Suprapubic skin (tissue), 4 donors: Measurements from ENCODE around the gene ACSS1. TPM values are rescaled to one million over a fixed set of nuclear protein-coding genes. Genes with fewer than 3 reads are reported as not detected.

ENCODE experiments used
- DNase-seq, 2 donors: peaks; one replicate each; pipeline ENCODE4 v3.0.0-alpha.2; 2019; ENCODE audit warnings: low spot score in 2 of 2
- H3K27ac ChIP-seq: fragments of 200-600 bp; sonication (generic); one replicate; pipeline ENCODE4 v1.5.1; 2019
- H3K27me3 ChIP-seq: fragments of 200-600 bp; sonication (generic); one replicate; pipeline ENCODE4 v1.5.1; 2019
- H3K36me3 ChIP-seq: fragments of 200-600 bp; sonication (generic); one replicate; pipeline ENCODE4 v1.5.1; 2019
- H3K4me1 ChIP-seq: fragments of 200-600 bp; sonication (generic); one replicate; pipeline ENCODE4 v1.5.1; 2019
- H3K4me3 ChIP-seq: fragments of 200-600 bp; sonication (generic); one replicate; pipeline ENCODE4 v1.5.1; 2019; ENCODE audit warnings: mild to moderate bottlenecking
- H3K9me3 ChIP-seq: fragments of 200-600 bp; sonication (generic); one replicate; pipeline ENCODE4 v1.5.1; 2019
- CTCF ChIP-seq, 2 donors: fragments of 200-600 bp in 1 of 2; fragments of 450-650 bp in 1 of 2; sonication (generic) in 1 of 2; IDR thresholded peaks; one replicate each; pipeline ENCODE4 v1.5.1; 2016 to 2019; ENCODE audit warnings: antibody characterized with exemption in 2 of 2, mild to moderate bottlenecking in 1 of 2, moderate library complexity in 1 of 2
- EP300 ChIP-seq: sonication (generic); formaldehyde crosslinking; IDR thresholded peaks from one replicate; pipeline ENCODE4 v1.6.1; 2017; ENCODE audit warnings: antibody characterized with exemption
- POLR2A ChIP-seq, 2 donors: fragments of 450-650 bp; IDR thresholded peaks; one replicate each; pipeline ENCODE4 v1.6.1; 2017; ENCODE audit warnings: antibody characterized with exemption in 2 of 2, mild to moderate bottlenecking in 2 of 2, moderate library complexity in 2 of 2
- POLR2AphosphoS5 ChIP-seq, 3 donors: sonication (generic); formaldehyde crosslinking; IDR thresholded peaks; one replicate each; pipeline ENCODE4 v1.6.1; 2017; ENCODE audit warnings: antibody characterized with exemption in 3 of 3
- WGBS: methylation state at CpG from one replicate; pipeline ENCODE4 v1.1.5; 2018; 5-methylcytosine and 5-hydroxymethylcytosine counted together
- total RNA-seq, 4 donors: library from RNA; depleted of rRNA; stranded (reverse); fragments of >200 nt; gene quantifications; one replicate each; pipeline ENCODE4 v1.1.0, GENCODE V29; 2016

ACSS1 gene
- total RNA-seq, 4 donors from 2014 or later = 29.0 to 80.0 (median 47.6) TPM

GRCh38 chr20:25033265-25033923 is 24.5 kb downstream of the ACSS1 start:
- H3K36me3 ChIP-seq = peaks cover 7% of the 10 kb centered on the region
- peaks cover 56% of the 10 kb centered on the region for H3K4me1 ChIP-seq
- 45% methylated on average over 6 of the region's 6 CpGs for WGBS
- DNase-seq = no peak
- H3K27ac ChIP-seq = peak overlapping the region; percentile 71
- H3K9me3 ChIP-seq = no peaks in the 10 kb centered on the region
- no peak overlapping the region for H3K4me3 ChIP-seq
- TF ChIP-seq CTCF (IDR thresholded peaks at IDR 0.05) (no peak), POLR2AphosphoS5 (IDR thresholded peaks at IDR 0.05) (no peak)
- no peaks in the 10 kb centered on the region for H3K27me3 ChIP-seq

- Histone ChIP-seq H3K27me3 (no peaks in the 10 kb centered on the region), H3K4me1 (peaks cover 49% of the 10 kb centered on the region), H3K9me3 (no peaks in the 10 kb centered on the region), H3K4me3 (no peak overlapping the region), H3K27ac (peak overlapping the region; percentile 71), H3K36me3 (peaks cover 7% of the 10 kb centered on the region)
- DNase-seq = no peak
- TF ChIP-seq POLR2AphosphoS5 (IDR thresholded peaks at IDR 0.05) = no peak
- no peak for TF ChIP-seq CTCF (IDR thresholded peaks at IDR 0.05)
- TF ChIP-seq EP300 = no peak
- no peak for TF ChIP-seq POLR2A (IDR thresholded peaks at IDR 0.05)
- 47% methylated on average over 29 of the region's 29 CpGs for WGBS
Observed at GRCh38 chr20:25032478-25033264, 25.3 kb downstream of the ACSS1 start.

- DNase-seq = no peak
- Histone ChIP-seq H3K4me3 (no peak overlapping the region), H3K36me3 (peaks cover 7% of the 10 kb centered on the region), H3K27me3 (no peaks in the 10 kb centered on the region), H3K9me3 (no peaks in the 10 kb centered on the region), H3K4me1 (peaks cover 43% of the 10 kb centered on the region), H3K27ac (peak overlapping the region; percentile 71)
- WGBS = 84% methylated on average over 16 of the region's 16 CpGs
- no peak for TF ChIP-seq POLR2A (IDR thresholded peaks at IDR 0.05)
- TF ChIP-seq CTCF (IDR thresholded peaks at IDR 0.05) = no peak
- no peak for TF ChIP-seq POLR2AphosphoS5 (IDR thresholded peaks at IDR 0.05)
- no peak for TF ChIP-seq EP300
Observed at GRCh38 chr20:25032065-25032477, 25.9 kb downstream of the ACSS1 start.

- Histone ChIP-seq H3K36me3 (peaks cover 7% of the 10 kb centered on the region), H3K4me1 (peaks cover 35% of the 10 kb centered on the region), H3K4me3 (no peak overlapping the region), H3K27ac (no peak overlapping the region), H3K9me3 (no peaks in the 10 kb centered on the region), H3K27me3 (no peaks in the 10 kb centered on the region)
- TF ChIP-seq EP300 (no peak), CTCF (IDR thresholded peaks at IDR 0.05) (no peak), POLR2A (IDR thresholded peaks at IDR 0.05) (no peak), POLR2AphosphoS5 (IDR thresholded peaks at IDR 0.05) (no peak)
- DNase-seq = no peak
- 96% methylated on average over 3 of the region's 3 CpGs for WGBS
Observed at GRCh38 chr20:25031241-25031640, 26.7 kb downstream of the ACSS1 start.

GRCh38 chr20:25030649-25031207 is 27.2 kb downstream of the ACSS1 start:
- Histone ChIP-seq H3K27me3 (no peaks in the 10 kb centered on the region), H3K27ac (no peak overlapping the region), H3K4me1 (peaks cover 30% of the 10 kb centered on the region), H3K36me3 (peaks cover 7% of the 10 kb centered on the region), H3K4me3 (no peak overlapping the region), H3K9me3 (no peaks in the 10 kb centered on the region)
- TF ChIP-seq POLR2A (IDR thresholded peaks at IDR 0.05) = no peak
- TF ChIP-seq EP300 = no peak
- no peak for TF ChIP-seq CTCF (IDR thresholded peaks at IDR 0.05)
- no peak for TF ChIP-seq POLR2AphosphoS5 (IDR thresholded peaks at IDR 0.05)
- 94% methylated on average over 8 of the region's 8 CpGs for WGBS
- DNase-seq = no peak
